Ammon's horn (tissue), 1 donor: Measurements from ENCODE around the gene GAD1.
A peak's percentile ranks its signal among the peaks of the same experiment; 100 is the strongest.

Source experiments
- DNase-seq: peaks from one replicate; pipeline ENCODE4 v3.0.0-alpha.2; 2016; ENCODE audit warnings: low spot score

Gene GAD1

DNA sequence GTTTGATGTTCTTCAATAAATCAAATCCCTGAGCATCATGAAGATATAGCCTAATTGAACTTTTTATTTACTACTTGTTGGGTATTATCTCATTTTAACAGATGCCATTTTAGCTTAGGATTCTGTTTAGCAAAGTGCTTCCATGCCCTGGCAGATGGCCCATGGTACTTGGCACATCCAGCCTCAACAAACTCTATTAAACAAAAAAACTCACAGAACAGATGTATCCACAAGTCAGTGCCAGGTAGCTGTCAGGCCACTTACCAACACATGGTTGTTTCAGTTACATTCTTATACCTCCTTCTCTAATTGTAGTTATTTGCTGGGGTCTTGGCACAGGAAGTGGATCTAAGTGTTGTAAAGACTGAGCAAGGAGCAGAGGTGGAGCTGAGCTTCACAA lies 29.6 kb downstream of the GAD1 start:
- DNase-seq: peak; percentile 43

DNA sequence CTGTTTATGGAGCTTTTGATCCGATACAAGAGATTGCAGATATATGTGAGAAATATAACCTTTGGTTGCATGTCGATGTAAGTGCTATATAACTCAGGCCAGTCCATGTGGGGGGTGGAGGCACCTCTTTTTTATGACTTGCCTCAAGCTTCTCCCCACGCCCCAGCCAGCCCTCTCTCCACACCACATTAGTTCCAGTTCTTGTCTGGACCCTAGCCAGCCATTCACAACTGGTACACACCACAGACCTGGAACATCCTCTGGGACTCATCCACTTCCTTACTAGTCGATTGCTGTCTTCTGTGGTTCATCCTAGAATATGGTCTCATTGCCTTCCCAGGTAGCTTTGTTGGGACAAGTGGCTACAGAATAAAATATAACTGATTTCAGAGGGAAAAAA lies 31.0 kb downstream of the GAD1 start:
- DNase-seq: no peak

DNA sequence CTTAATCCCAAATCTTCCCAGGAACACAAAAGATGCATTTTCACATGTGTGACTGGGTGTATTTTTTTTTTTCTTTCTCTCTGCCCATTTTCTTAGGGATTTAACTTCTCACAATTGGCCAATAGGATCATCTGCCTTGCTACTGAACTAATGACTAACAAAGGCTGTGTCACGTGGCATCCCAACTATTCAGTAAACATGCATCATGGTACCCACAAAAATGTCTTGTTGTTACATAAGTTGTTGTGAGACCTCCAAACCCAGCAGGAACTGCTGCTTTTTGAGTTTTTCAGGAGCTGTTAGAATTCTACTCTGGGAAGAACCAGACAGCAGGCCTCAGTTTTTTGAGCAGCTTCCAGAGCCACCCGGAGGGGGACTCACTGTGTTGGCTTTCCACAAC lies 31.9 kb downstream of the GAD1 start:
- DNase-seq: no peak

DNA sequence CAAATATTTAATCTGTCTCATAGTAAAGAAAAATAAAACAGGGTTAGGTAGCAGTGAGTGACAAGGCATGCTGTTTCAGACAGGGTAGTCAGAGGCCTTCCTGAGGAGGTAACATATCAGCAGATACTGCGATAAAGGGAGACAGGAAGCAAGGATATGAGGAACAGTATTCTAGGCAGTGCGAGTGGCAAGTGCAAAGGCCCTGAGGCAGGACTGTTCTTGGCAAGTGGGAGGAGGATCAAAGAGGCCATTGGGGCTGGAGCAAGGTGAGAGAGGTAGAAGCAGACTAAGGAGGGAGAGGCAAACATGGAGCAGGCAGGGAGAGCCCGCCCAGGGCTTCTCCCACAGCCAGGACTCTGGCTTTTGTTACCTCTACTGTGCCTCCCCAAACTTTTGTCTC lies 33.6 kb downstream of the GAD1 start:
- no peak for DNase-seq

DNA sequence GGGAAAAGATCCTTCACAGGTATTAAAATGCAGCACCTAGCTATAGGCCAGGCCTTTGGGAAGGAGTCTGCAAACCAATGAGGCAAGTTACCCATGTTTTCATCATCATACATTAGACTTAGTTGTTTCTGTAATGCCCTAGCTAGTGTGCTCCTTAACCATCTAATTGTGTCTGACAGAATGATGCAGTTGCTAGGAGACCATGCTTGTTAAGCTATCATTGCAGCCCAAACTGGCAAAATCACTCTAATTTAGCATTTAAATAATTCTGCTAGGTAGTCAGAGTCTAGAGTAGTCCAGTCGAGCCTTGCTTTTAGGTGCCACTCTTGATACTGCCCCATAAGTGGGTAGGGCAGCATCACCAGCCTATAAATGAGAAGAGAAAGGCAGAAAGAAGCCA lies 34.9 kb downstream of the GAD1 start:
- DNase-seq: peak; percentile 39

DNA sequence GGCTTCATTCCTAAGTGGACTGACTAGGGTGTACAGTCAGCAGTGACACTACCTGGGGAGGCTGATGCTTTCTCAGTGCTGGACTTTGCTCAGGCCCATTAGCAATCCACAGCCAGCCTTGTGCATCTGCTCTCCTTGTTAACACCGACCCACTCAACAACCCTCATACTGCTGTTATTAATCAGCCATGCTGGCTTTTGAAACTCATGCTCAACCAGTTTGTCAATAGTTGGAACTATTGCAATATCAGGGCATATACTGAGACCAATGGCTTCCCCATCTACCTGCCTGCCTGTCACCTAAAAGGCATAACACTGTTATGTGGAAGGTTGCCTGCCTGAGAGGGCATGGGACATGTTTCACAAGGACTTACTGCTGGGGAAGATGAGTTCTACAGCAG lies 39.4 kb downstream of the GAD1 start:
- DNase-seq: peak; percentile 23

DNA sequence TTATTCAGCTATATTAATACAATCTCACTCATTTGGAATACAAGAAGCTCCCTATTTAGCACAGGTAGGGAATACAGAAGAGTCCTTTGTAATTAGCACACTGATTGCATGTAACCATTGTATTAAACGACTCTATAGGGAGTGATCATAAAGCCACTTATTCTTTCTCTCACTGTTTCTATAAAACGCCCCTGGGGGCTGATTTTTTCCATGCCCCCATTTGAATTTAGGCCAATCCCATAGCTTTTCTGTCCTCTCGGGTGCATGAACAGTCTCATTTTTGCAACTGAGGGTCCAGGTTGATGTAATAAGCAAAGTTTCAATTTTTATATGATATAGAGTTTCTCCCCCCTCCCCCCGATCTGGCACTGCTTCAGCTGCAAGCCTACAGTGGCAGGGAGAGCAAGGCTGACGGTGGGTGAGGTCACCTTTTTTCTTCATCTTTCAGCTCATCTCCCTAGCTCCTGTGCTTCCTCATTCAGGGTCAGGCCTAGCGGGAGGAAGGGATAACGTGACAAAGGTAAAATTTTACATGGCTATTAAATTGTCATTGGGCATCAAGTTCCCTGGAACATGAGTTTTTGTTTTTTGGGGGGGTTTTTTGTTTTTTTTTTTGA lies 45.7 kb downstream of the GAD1 start:
- no peak for DNase-seq

DNA sequence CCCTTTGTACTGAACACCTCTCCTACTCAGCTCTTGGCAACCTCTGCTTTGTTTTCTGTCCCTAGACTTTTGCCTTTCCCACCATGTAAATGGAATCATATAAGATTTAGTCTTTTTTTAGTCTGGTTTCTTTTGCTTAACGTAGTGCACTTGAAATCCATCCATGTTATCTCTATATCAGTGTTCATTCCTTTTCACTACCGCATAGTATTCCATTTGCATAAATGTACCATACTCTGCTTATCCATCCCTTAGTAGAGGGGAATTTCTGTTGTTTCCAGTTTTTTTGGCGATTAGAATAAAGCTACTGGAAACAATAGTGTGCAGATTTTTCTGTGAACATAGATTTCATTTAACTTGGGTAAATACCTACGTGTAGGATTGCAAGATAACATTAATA lies 46.4 kb downstream of the GAD1 start:
- DNase-seq: no peak

DNA sequence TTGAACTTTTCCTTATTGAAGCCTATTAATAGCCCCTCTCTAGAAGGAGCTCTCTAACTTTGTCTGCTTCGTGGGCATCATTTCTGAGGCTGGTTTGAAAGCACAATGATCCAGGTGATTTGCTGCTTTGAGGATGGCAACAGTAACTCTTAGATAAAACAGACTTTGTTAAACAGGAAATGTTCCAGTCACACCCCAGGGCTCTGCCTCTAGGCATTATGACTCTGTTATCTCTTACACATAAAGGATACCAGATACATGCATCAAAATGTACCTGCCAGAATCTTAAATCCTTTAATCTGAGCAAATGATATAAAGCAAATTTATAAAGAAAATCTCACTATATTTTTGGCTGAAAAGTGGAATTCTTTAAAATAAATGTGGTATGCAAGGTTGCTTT lies 52.3 kb downstream of the GAD1 start:
- no peak for DNase-seq

DNA sequence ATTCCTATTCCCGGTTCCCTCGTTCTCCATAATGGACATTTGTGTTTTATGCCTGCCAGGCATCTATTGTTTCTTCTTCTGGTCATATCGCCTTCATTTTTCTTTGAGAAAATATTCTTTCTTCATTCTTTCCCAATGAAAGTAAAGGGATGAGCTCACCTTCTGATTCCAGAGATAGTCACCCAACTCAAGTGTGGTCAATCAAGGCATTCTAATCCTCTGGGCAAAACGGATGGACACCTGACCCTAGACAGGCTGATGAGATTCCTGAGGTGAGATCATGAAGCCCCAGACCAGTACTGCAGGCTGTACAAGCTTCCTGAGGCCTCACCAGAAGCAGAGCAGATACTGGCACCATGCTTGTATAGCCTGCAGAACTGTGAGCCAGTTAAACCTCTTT lies 52.8 kb downstream of the GAD1 start:
- DNase-seq: no peak

DNA sequence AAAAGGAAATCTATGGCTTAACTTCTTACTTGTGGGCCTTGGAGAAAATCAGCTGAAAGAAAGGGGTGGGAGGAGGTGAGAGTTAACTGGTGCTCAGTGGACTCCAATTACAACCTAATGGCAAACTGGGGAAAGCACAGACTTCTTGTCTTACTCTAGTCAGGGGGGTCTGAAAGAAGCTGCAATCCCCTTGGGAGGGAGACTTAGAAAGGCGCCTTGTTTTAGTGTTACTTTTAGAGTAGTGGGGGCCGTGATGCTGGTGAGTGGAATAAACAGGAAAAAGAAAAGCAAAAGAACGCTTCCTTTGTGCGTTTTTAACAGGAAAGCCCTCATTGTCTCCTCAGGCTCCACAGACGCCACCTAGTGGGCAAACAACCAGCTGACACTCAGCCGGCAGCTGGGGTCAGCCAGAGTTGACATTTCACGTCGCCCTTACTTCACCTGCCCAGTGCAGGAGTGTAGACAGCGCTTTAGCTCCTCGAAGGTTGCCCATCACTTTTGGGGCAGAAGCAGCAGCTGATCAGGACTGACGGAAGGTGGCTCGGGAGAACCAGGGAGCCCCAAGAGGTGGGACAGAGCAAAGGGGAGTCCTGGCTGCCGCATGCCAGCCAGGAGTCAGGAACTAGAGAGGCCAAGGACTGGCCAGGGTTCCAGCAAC lies 56.5 kb downstream of the GAD1 start:
- peak; percentile 72 for DNase-seq

DNA sequence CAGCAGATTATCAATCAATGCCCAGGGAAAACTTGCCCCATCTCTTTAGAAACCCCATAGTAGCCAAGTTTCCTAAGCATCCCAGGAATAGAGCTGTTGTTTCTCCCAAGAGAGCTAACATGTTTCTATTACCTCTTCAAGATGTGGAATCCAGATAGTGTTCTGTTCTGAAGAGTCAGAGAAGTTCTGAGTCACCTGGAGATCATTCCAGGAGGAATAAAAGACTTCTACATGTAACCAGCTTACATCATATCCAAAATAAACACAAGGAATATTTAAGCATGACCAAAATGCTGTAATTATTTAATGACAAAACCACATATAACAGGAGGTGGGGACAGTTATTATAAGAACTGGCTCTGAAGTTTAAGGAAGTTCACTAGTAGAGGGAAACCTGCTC lies 61.4 kb downstream of the GAD1 start:
- DNase-seq: no peak

DNA sequence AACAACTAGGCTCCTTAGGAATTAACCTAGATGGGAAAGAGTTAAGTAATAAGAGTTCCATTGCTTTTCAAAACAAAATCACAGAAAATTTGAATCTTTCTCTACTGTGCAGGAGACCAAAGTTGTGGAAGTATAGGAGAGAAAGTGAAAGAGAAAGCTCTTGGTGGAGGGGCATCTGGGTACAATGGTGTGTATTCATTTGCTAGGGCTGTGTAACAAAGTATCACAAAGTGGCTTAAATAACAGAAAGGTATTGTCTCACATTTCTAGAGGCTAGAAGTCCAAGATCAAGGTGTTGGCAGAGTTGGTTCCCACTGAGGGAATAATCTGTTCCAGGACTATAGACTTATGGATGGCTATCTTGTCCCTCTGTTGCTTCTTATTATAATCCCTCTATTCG lies 61.8 kb downstream of the GAD1 start:
- DNase-seq: no peak

DNA sequence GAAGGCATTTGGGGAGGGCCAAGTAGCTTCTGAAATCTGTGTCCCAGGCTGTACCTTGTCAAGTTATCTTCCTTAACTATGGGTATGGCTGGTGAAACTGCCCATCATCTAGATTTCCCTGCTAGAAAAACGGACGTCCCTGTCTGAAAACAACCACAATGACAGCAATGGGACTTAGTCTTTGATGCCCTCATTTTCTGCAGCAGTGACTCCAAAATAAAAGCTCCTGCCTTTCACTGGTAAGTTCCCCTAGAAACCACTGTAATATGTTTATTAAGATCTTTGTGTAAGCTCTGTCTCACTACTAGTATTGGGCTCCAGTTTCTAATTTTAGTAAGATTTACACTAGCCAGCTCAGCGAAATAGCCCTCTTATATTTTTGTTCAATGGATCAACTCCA lies 65.2 kb downstream of the GAD1 start:
- DNase-seq: no peak

DNA sequence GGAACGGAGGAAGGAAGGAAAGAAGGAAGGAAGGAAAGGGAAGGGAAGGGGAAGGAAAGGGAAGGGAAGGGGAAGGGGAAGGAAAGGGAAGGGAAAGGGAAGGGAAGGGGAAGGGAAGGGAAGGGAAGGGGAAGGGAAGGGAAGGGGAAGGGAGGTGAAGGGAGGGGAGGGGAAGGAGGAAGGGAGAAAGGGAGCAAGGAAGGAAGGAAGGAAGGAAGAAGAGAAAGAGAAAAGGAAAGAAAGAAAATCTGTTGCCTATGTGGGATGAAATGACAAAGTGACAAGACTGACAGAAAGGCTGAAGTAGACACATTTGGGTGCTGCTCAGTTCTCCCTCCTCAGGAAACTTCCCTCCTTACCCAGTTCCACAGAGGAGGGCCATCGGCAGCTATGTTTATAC lies 66.1 kb downstream of the GAD1 start:
- no peak for DNase-seq

DNA sequence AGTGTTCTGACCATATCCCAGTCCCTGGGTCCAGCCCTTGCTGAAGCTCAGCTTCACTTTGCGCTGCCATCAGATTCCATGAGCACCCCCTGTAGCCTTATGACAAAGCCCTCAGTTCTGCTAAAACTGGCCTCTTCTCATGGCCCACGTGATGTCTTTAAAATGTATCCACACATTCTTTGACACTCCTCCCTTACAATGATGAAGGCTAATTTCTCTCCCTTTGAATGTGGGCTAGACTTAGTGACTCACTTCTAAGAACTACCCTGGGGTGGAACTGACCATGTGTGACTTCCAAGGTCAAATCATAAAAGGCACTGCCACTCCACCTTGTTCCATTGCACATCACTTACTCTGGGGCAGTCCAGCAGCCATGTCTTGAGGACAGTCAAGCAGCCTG lies 67.0 kb downstream of the GAD1 start:
- no peak for DNase-seq

DNA sequence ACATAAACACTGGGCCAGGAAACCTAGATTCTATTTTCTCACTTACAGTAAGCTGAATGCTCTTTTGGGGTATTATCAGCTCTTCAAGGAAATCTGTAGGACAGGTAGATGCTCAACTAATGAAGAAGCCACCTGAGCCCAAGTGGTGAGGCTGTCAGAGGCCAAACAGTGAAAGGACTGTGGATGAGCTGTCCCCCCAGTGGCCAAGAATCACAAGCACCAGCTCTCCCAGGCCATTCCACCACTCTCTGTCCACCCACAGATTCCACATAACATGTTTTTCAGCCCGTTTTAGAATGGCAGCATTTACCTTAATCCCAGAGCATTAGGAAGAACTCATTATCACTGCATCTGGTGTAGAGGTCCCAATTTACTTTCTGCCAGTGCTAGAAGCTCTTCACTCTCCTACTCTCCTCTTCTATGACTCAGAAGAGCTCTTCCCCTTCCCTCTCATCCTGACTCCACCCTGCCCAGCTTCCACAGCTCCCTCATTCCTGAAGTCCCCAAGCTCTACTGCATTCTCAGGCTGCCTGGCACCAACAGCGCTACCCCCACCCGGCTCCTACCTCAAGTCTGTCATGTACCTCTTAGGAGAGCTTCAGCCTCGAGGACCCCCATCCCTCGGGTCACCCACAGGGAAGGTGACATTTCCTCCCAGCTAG lies 68.6 kb downstream of the GAD1 start:
- DNase-seq: no peak

DNA sequence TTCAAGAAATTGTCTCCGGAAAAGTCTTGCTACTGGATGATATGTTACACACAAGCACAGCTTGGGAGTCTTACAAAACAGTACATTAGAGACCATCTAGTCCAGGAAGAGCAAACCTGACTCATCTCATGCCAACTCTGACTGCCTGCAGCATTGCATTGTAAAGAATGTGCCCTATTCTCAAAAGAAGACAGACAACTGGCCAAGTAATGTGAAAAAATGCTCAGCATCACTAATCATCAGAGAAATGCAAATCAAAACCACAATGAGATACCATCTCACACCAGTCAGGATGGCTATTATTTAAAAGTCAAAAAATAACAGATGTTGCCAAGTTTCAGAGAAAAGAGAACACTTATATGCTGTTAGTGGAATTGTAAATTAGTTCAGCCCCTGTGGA lies 69.7 kb downstream of the GAD1 start:
- DNase-seq: no peak

DNA sequence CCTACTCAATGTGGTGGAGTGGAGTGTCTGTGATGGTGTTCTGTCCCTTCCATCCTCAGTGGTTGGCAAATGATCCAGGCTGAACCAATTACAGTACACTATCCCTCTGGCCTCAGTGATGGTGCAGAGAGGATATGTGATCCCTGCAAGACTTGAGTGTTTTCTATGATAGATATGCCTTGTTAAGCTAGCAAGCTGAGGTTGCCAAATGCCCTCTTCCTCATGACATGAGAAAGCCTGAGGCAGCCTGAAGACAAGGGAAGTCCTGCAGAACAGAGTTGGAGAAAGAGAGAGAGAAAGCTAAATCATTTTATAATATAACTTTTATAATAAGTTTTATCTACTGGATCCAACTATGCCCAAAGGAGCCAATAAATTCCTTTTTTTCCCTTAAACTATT lies 70.8 kb downstream of the GAD1 start:
- no peak for DNase-seq

DNA sequence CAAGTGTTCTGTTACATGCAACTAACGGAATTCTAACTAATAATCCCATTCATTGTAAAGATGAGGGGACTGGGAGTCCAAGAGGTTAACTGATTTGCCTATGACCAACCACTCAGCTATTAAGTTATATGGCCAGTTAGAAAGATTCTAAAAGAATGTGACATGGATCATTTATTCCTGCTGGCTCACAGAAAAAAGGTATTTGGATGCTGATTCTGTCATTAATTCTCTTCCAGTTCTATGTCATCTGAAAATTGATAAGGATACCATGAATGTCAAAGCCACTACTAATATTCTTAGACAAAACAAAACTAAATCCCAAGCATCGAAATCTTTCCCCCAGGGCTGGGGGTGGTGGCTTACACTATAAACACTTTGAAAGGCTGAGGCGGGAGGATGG lies 71.2 kb downstream of the GAD1 start:
- DNase-seq: no peak

DNA sequence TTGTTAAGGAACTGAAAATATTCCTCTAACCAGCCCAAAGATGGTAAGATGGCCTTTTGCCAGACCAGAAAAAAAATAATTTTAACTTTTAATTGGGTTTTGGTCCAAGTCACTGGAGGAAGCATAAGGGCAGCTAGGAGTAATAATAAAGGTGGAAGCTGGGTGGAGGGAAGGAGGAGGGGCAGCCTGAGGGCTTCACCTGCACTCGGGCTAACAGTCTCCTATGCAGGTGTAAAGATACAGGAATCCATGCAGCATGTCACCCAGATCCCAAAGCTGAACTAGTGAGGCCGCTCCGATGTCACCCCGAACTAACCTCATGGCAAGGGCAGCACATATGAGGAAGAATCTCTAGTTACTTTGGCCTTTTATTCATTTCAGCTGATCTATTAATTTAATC lies 75.2 kb downstream of the GAD1 start:
- no peak for DNase-seq

DNA sequence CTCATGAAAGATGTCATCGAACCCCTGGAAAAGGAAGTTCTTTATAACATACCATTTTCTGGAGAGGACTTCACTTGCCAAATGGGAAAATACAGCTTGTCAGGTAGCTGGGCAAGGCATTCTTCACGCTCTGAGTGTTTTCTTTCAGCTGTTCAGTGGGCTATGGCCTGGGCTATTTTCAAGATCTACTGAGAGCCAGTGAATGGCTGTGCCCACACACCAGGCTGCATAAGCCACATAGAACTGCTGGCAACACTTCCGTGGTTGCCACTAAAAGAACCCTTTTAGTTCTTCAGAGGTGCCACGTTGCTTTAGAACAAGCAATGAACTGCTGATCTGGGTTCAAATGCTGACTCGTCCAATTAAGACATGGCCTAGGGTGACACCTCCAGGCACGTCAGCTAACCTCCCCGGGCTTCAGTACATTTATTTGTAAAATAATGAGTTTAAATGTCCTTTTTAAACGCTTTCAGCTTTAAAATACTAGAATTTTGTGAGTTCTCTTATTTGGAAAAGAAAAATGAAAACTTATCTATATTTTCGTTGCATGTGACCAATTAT lies 75.8 kb downstream of the GAD1 start:
- no peak for DNase-seq

DNA sequence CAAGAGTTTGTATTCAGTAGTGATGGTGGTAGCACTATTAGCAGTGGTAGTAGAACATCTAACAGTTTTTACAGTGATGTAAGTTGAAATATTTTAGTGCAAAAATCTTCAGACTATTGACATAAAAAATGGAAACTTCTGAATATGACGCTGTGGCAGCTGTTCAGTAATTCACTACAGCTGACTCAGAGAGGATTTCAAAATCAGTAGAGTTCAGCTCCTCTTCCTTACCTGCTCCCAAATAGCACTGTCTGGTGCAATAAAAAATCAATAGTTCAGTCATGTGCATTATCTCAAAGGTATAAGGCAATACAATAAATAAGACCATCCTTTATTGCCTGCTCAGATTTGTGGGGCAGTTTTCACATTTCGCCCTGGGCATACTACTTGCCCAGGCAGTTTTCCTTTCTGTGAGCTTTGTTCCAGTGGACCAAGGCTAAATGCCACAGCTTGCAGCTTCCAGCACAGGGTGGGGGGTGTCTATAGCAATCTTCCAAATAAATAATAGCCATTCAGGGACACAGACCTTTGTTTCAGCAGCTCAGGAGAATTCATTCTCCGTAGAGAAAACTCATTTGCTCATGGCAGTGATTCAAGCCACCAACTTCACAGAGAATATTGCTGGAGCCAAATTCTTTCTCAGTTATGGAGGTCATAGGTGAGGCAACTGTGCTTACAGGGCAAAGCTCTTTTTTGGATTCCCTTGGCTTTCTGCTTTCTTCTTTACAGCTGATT lies 78.5 kb downstream of the GAD1 start:
- no peak for DNase-seq
